Ascending aorta (tissue), 2 donors: ENCODE data around the gene XPR1. TPM values are rescaled to one million over a fixed set of nuclear protein-coding genes. Genes with fewer than 3 reads are reported as not detected.
"Not testable (repeated sequence)": the region's sequence is repeated elsewhere in the genome, so short reads cannot be mapped to it uniquely, and the experiment has no call there.

ENCODE experiments used
- DNase-seq, 2 donors: peaks; one replicate each; pipeline ENCODE4 v3.0.0-alpha.2; 2019; ENCODE audit warnings: low spot score in 2 of 2
- H3K27ac ChIP-seq, 2 donors: fragments of 200-600 bp; sonication (generic); one replicate each; pipeline ENCODE4 v1.5.1; 2016 to 2017; ENCODE audit warnings: mild to moderate bottlenecking in 1 of 2
- H3K27me3 ChIP-seq: fragments of 200-600 bp; sonication (generic); one replicate; pipeline ENCODE4 v1.5.1; 2017
- H3K36me3 ChIP-seq, 2 donors: fragments of 200-600 bp; sonication (generic); one replicate each; pipeline ENCODE4 v1.5.1; 2016
- H3K4me1 ChIP-seq, 2 donors: fragments of 200-600 bp; sonication (generic); one replicate each; pipeline ENCODE4 v1.5.1; 2016 to 2017; ENCODE audit warnings: mild to moderate bottlenecking in 1 of 2
- H3K4me3 ChIP-seq, 2 donors: fragments of 200-600 bp; sonication (generic); one replicate each; pipeline ENCODE4 v1.5.1; 2016 to 2017; ENCODE audit warnings: mild to moderate bottlenecking in 1 of 2
- H3K9me3 ChIP-seq, 2 donors: fragments of 200-600 bp; sonication (generic); one replicate each; pipeline ENCODE4 v1.5.1; 2016
- intact Hi-C: fragments of 100-400 bp; cut with DNase I; formaldehyde crosslinking; loops from one replicate; pipeline ENCODE4 v1.15.1; 2023
- total RNA-seq: library from RNA; depleted of rRNA; stranded (reverse); fragments of >200 nt; gene quantifications from one replicate; pipeline ENCODE4 v1.1.0, GENCODE V29; 2016
- TF ChIP-seq, protein P1 (sequence below), 3 experiments: fragments of 200-600 bp in 2 of 3; fragments of 450-650 bp in 1 of 3; sonication (generic) in 2 of 3; IDR thresholded peaks; one replicate each; pipeline ENCODE4 v1.5.1; 2016 to 2019; ENCODE audit warnings: antibody characterized with exemption in 3 of 3, mild to moderate bottlenecking in 1 of 3, moderate library complexity in 1 of 3

XPR1 gene
- total RNA-seq, 1 donor from 2014 or later = 41.6 TPM

DNA sequence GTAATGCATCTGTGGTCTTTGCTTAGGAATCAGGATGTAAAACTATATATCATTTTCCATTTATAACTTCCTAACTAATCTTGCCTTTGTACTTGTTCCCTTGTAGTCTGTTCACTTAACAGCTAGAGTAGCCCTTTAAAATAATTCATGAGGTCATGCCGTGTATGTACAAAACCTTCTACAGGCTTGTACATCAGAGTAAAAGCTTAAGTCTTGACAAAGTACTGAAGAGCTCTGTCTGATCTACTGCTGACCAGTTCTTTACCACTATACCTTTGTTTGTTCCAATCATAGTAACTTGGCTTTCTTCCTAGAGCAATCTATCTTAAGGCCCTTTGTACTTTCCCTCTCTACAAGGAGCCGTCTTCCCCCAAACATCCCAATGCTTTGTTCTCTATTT is 190.1 kb downstream of the XPR1 start:
- TF ChIP-seq, protein P1, sequence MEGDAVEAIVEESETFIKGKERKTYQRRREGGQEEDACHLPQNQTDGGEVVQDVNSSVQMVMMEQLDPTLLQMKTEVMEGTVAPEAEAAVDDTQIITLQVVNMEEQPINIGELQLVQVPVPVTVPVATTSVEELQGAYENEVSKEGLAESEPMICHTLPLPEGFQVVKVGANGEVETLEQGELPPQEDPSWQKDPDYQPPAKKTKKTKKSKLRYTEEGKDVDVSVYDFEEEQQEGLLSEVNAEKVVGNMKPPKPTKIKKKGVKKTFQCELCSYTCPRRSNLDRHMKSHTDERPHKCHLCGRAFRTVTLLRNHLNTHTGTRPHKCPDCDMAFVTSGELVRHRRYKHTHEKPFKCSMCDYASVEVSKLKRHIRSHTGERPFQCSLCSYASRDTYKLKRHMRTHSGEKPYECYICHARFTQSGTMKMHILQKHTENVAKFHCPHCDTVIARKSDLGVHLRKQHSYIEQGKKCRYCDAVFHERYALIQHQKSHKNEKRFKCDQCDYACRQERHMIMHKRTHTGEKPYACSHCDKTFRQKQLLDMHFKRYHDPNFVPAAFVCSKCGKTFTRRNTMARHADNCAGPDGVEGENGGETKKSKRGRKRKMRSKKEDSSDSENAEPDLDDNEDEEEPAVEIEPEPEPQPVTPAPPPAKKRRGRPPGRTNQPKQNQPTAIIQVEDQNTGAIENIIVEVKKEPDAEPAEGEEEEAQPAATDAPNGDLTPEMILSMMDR (IDR thresholded peaks at IDR 0.05) = no peak
- Histone ChIP-seq H3K27ac (no peak overlapping the region), H3K4me1 (no peaks in the 10 kb centered on the region), H3K4me3 (no peak overlapping the region), H3K9me3 (peaks cover 0 to 9% of the 10 kb centered on the region in 2 donors), H3K36me3 (peaks cover 0 to 22% of the 10 kb centered on the region in 2 donors), H3K27me3 (no peaks in the 10 kb centered on the region)
- intact Hi-C loops = no loop called here
- no peak for DNase-seq

DNA sequence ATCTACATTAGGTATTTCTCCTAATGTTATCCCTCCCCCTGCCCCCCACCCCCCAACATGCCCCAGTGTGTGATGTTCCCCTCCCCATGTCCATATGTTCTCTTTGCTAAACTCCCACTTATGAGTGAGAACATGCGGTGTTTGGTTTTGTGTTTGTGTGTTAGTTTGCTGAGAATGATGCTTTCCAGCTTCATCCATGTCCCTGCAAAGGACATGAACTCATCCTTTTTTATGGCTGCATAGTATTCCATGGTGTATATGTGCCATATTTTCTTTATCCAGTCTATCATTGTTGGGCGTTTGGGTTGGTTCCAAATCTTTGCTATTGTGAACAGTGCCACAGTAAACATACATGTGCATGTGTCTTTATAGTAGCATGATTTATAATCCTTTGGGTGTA is 199.7 kb downstream of the XPR1 start:
- H3K27me3 ChIP-seq, intact Hi-C loops, H3K27ac ChIP-seq, DNase-seq, H3K4me3 ChIP-seq, H3K4me1 ChIP-seq: not testable (repeated sequence)
- H3K9me3 ChIP-seq = peaks cover 0 to 29% of the 10 kb centered on the region in 2 donors
- peaks cover 0 to 25% of the 10 kb centered on the region in 2 donors for H3K36me3 ChIP-seq

DNA sequence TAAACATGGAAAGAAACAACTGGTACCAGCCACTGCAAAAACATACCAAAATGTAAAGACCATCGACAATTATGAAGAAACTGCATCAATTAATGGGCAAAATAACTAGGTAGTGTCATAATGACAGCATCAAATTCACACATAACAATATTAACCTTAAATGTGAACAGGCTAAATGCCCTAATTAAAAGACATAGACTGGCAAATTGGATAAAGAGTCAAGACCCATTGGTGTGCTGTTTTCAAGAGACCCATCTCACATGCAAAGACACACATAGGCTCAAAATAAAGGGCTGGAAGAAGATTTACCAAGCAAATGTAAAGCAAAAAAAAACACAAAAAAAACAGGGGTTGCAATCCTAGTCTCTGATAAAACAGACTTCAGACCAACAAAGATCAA is 201.4 kb downstream of the XPR1 start:
- H3K27me3 ChIP-seq, DNase-seq, intact Hi-C loops: not testable (repeated sequence)

DNA sequence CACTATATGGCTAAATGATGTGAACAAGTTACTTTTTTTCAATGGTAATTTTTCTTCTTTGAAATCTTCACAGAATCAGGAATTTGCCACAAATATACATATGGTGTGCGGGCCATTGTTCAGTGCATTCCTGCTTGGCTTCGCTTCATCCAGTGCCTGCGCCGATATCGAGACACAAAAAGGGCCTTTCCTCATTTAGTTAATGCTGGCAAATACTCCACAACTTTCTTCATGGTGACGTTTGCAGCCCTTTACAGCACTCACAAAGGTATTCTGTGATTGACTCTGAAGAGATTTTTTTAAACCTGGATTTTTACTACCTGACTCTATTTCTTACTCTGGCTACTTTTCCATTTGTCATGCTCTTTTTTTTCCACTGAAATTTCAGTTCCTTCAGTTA is 204.6 kb downstream of the XPR1 start:
- Histone ChIP-seq H3K9me3 (peaks cover 0 to 26% of the 10 kb centered on the region in 2 donors), H3K4me1 (no peaks in the 10 kb centered on the region), H3K27ac (no peak overlapping the region), H3K27me3 (no peaks in the 10 kb centered on the region), H3K4me3 (no peak overlapping the region), H3K36me3 (peaks cover 0 to 28% of the 10 kb centered on the region in 2 donors)
- DNase-seq = no peak
- intact Hi-C loops = no loop called here
- TF ChIP-seq, protein P1 (IDR thresholded peaks at IDR 0.05) = no peak

More for the DNA sequence above, 201.4 kb downstream of the XPR1 start:
- not testable (repeated sequence) for H3K4me1 ChIP-seq, H3K4me3 ChIP-seq, H3K27ac ChIP-seq
- Histone ChIP-seq H3K9me3 (peaks cover 0 to 29% of the 10 kb centered on the region in 2 donors), H3K36me3 (peaks cover 0 to 28% of the 10 kb centered on the region in 2 donors)

DNA sequence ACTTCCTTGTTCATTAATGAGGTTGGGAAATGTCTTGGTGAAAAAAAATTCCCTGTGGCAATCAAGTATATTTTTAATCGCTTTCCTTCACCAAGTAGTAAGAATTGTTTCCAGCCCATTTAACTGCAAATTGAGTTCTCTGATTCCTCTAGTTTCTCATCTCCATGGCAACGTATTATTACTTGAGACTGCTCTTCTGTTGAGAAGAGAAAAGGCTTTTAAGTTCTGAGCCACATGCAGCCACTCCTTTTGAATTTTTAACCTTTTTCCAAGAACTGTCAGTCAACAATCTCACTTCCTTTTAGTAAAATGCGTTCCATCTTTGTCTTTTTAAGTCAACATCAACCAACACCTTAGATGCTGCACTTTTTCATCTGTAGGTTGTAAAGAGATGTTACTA is 205.2 kb downstream of the XPR1 start:
- no peak overlapping the region for H3K4me3 ChIP-seq
- TF ChIP-seq, protein P1 (IDR thresholded peaks at IDR 0.05) = no peak
- no peak overlapping the region for H3K27ac ChIP-seq
- peaks cover 0 to 20% of the 10 kb centered on the region in 2 donors for H3K9me3 ChIP-seq
- peaks cover 0 to 4% of the 10 kb centered on the region in 2 donors for H3K4me1 ChIP-seq
- DNase-seq = no peak
- peaks cover 0 to 28% of the 10 kb centered on the region in 2 donors for H3K36me3 ChIP-seq
- intact Hi-C loops = no loop called here
- H3K27me3 ChIP-seq = no peaks in the 10 kb centered on the region

DNA sequence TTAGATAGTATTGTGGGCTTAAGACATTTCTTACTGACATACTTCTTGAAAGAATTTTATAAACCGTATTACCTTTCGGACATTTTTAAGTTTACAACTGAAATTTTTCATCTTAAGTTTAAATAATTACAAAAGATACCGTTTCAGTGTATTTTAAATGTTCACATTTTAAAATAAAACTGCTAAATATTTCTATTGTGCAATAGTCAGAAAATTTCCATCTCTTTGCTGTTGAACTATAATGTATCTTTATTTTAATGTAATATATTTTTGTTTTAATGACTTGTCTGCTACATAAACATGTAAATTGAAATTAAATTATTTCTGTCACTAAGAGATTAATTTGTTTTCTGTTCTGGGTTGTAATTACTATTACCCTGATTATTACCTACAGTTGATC is 206.7 kb downstream of the XPR1 start:
- Histone ChIP-seq H3K36me3 (peaks cover 0 to 17% of the 10 kb centered on the region in 2 donors), H3K9me3 (peaks cover 0 to 5% of the 10 kb centered on the region in 2 donors), H3K27ac (no peak overlapping the region), H3K27me3 (no peaks in the 10 kb centered on the region), H3K4me3 (no peak overlapping the region), H3K4me1 (peaks cover 0 to 6% of the 10 kb centered on the region in 2 donors)
- intact Hi-C loops = no loop called here
- TF ChIP-seq, protein P1 (IDR thresholded peaks at IDR 0.05) = no peak
- DNase-seq = no peak

DNA sequence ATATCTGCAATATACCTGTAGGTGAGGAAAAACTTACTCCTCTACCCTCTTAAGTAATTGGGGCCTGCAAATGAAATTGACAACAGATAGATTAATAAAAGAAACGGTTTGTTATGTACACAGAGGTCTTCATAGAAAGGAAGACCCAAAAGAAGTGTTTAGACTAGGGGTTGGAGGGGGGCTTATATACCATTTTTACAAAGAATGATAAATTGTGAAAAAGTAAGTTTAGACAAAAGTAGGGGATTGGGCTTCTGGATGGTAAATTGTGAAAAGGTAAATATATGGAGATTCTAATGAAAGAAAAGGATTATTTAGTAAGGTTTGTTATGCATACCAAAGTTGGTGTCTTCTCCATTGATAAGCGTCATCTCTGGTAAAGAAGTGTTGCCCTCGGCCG is 207.7 kb downstream of the XPR1 start:
- TF ChIP-seq, protein P1 (IDR thresholded peaks at IDR 0.05) = no peak
- Histone ChIP-seq H3K9me3 (no peaks in the 10 kb centered on the region), H3K4me3 (no peak overlapping the region), H3K27ac (no peak overlapping the region), H3K36me3 (peaks cover 0 to 14% of the 10 kb centered on the region in 2 donors), H3K27me3 (no peaks in the 10 kb centered on the region), H3K4me1 (peaks cover 0 to 6% of the 10 kb centered on the region in 2 donors)
- no peak for DNase-seq
- intact Hi-C loops = no loop called here
